Hypothalamus (tissue), 51 donors: Measurements from ENCODE around the gene CXCR6.
A peak's percentile ranks its signal among the peaks of the same experiment; 100 is the strongest.
"Not testable (repeated sequence)": the region's sequence is repeated elsewhere in the genome, so short reads cannot be mapped to it uniquely, and the experiment has no call there.

Experiments
- DNase-seq, 51 donors: peaks; one replicate each; lab custom pipeline; 2025; lab: John Stamatoyannopoulos, UW

The CXCR6 gene

DNA sequence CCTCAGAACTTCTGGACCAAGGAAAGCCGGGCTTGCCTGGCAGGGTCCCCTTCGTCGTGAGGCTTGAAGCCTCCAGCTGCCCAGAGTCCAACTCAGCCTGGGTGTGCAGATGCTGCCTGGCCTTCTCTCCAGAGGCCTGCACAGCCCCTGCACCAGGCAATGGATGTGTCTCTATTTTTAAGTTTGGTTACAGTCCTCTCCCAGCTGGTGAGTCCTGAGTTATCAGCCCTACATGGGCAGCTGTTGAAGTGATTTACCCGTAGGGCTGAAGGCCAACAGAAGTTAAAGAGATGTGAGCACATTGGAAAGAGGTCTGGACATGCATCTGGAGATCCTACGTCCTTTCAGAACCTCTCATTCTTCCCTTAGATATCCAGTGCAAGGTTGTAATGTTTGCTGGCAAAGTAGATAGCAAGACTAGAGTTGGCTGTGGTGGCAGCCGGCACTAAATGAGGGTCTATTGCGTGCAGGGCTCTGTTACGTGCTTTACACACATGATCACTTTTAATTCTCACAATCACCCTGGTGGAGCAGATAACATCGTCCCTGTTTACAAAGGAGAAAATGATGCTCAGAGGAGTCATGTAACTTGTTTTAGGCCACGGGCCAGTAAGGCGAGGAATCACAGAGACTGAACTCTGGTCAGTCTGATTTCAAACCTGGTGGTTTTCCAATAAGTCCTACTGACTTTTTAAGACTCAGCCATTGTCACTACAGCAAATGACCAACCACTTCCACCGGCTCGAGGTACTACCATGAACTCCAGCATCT, 42.5 kb downstream of the CXCR6 start:
- DNase-seq, result no peak

DNA sequence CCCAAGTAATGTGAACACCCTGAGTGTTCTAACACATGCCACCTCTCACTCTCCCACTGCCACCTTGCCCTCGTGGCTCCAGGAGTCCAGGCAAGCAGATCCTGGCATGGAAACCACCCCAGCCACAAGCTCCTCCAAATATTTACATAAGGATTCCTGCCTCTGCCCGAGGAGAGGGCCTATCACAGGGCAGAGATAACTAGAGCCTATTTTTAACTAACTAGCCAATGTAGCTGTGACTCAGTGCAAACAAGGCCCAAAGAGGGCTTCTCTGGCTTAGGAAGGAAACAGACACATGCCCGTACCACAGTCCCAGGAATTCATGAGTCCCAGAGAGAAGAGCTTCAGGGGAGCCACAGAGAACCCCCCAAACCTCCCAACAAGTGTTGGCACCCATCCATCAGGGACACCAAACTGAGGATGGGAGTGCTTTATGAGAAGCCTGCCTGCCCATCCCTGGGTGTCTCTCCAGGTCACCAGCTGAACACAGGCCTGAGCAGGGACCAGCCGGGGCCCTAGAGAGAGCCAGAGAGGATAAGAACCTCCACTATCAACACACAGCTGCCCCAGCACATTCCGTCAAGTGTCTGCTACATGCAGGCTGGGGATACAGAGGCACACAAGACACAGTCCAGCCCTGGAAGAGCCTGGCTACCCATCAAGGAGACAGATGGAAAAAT, 43.2 kb downstream of the CXCR6 start:
- DNase-seq, result no peak

DNA sequence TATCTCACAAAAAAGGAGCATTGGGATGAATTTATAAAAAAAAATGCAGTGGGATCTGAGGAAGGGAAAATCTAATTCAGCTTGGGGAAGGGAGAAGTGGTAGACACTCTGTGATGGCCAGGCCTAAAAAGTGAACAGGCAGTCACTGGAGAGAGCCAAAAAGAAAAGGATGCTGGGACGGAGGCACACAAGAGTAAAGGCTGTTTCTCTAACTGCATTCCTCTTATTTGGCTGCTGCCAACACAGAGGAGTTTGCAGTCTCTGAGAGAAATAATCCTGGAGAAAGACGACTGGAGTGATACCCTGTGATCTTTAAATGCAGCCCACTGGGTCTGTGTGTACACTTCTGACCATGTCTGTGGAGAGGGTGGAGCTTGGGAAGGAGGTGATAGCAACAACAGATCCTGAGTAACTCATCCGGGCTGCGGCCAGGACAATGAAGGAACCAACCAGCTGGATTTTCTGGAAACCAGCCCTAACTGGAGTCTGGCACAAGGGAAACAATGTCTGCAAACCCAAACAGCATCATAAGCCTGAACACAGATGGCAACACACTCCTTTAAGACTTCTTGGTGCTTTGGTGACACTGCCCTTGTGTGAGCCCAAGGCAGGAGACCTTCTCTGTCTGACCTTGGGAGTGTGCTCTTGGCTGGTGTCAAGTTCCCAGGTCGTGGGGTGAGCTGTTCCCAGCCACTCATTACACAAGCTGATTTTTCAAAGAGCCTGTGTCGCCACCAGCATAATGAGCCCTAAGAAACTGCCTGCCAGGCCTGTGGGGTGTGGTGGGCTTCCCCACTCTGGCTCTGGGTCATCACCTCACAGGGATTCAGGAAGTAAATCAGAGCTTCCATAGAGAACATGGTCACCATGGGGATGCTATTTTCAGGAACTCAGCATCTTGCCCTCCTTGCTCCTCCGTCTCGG, 44.4 kb downstream of the CXCR6 start:
- DNase-seq, result peak in 24 of 51 donors; percentile 15 to 73 (median 42)

DNA sequence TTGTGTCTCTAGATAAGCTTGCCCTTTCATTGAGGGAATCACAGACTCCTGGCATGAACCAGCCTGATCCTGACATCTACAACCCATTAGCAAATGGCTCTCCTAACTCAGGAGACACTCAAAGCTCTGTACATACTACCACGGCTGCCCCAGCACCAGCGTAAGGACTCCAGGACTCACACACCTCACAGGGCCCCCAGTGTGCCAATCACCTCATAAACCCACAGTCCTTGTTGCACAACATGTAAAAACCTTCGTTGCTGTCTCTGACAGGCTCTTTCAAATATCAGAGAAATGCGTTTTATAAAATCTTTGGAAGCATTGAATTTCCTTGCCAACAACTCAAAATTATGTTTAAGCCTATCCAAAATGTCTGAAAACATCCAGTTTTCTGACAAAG, 45.1 kb downstream of the CXCR6 start:
- no peak for DNase-seq

DNA sequence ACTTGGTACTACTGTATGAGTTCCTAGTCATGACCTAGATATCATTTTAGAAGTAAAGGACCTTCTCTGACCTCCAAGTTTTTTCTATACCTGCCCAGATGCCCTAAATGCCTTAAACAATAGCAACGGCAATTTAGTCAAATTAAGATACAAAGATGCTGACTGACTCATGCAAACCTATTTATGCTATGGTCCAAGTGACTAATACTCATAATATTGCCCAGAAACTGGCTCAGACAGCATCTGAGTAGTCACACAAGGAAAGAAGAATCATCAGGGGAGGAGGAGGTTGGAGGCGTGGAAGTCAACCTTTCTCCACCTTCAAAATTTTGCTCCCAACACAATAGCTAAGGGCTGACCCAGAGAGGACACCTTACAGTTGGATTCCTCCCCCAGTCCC, 45.5 kb downstream of the CXCR6 start:
- DNase-seq, result no peak

DNA sequence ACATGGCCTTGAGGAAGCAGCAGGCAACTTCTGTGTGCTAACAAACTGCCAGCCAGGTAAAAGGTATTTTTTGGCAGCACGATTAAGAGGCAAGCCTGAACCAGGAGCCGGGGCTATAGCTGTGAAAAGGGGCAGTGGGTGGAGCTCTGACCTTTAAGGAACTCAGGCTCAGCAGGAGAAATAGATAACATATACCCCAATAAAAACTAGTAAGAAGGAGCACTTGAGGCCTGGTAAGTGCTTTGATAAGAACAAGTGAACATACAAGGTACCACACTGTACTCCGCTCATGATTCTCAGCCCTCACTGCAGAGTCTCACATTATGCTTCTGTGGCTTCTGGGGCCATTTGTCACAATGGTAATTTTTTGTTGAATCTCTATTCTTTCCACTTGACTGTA, 46.9 kb downstream of the CXCR6 start:
- DNase-seq, result no peak

DNA sequence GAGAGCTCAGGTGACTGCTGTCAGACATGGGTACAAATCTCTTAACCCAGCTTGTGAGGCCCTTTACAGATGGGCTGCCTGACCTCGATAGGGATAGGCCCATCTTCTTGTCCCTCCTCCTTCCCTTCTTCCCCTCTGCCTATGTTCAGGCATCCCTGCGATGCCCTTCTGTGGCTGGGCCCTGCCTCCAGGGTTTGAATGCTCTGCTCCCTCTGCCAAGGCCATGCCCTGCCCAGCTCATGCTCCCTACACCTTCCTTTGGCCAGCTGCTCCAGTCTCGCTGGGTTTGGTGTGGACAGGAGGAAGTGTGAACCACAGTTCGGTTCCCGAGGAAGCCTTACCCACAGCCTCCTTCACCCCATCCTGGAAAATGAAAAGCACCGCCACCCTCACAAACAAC, 48.1 kb downstream of the CXCR6 start:
- DNase-seq, result no peak

DNA sequence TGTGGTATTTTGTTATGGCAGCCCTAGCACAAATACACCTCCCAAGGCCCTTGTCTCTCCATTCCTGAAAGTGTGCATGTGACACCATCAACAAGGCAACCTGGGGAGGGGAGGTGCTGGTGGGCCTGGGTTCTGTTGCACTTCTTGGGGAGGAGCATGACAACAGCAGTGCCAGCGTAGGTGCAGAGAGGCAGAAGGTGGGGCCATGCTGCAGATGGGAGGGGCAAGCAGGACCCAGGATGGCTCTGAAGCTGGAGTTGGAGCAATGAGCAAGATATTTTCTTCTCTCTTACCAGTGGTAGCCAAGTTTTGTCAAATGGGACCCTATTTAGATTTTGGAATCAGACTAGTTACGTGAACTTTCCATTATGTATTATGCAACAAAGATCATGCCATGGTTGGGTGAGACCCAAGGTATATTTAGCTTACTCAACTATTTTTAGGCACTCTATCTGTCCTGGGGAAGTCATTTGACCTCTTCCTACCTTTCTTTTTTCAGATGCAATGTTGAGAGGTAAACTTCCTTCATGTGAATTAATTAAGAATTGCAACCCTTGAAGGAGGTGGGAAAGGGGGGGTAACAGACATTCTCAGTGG, 49.0 kb downstream of the CXCR6 start:
- DNase-seq, result no peak

DNA sequence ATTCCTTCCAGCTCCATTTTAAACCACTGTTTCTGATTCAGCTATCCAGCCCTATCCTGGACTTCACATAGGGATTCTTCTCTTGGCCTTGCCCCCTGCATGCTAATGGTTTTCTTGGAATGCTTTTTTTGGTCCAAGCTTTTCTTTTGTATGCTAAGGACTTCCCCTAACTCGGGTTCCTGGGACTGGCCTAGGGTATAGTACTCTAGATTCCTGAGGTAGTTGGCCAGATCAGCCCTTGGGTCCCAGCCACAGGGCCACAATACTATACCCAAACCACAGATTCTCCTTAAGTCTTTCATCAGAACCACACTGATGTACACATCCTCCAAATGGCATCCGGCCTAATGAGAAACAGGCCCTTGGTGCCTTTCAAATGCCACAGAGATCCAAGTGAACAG, 49.6 kb downstream of the CXCR6 start:
- no peak for DNase-seq

DNA sequence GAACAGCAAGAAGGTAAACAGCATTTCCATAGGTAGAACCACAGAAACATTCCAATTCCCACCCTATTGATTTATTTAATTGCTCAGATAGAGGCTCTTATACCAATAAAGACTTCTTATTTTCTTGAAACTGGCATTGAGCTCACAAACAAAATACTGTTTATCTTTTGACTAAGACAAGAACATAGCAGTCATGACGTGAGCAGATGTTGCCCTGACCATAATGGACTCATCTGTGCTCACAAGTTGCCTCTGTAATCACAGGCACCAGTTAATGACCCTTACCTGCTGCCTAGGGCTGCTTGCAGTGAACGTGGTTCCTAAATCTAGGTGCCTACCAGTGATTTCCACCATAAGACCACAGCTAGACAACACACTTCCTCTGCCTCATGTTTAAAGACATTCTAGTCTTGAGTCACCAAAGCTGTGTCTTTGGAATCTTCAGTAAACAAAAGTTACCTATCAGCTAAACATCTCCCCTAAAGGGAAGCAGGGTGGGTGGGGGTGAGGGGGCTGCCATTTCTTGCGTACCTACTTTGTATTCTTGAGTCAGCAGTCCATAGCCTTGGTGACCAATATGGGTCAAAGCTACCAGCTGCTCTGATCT, 50.3 kb downstream of the CXCR6 start:
- DNase-seq, result no peak

DNA sequence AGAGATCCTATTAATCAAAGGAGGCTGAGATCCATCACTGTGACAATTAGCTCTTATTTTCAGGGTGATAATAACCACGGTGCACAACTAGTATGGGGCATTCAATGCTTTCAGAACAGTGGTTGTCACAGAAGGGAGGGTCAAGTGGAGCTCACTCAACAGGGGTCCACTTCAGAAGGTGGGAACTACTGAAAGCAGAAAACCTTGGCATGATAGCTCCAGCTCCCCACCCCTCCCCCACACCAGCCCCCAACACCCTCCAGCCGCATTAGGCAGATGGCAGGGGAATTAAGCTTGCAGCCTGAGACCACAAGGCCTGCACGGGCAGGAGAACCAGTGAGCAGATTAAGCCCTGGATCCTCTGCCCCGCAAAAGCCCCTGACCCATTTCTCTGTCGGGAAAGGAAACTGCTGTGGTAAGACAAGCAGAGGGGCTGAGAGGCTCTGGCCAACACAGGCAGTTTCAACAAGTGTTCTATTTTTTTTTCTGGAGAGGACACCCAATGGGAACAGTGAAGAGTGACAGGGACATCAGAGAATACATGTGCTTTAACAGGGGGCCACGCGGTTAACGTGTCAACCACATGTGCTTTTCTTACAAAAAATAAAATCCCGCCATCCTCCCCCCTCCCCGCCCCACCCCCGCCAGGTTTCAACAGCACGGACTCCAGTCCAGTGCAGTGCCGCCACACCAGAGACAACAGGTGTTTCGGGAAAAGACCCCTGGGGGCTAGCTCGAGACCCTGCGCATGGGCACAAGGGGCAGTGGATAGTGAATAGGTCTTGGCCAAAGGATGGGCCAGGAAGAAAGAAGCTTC, 51.4 kb downstream of the CXCR6 start:
- DNase-seq, result peak in 4 of 51 donors; percentile 18 to 45 (median 34)

DNA sequence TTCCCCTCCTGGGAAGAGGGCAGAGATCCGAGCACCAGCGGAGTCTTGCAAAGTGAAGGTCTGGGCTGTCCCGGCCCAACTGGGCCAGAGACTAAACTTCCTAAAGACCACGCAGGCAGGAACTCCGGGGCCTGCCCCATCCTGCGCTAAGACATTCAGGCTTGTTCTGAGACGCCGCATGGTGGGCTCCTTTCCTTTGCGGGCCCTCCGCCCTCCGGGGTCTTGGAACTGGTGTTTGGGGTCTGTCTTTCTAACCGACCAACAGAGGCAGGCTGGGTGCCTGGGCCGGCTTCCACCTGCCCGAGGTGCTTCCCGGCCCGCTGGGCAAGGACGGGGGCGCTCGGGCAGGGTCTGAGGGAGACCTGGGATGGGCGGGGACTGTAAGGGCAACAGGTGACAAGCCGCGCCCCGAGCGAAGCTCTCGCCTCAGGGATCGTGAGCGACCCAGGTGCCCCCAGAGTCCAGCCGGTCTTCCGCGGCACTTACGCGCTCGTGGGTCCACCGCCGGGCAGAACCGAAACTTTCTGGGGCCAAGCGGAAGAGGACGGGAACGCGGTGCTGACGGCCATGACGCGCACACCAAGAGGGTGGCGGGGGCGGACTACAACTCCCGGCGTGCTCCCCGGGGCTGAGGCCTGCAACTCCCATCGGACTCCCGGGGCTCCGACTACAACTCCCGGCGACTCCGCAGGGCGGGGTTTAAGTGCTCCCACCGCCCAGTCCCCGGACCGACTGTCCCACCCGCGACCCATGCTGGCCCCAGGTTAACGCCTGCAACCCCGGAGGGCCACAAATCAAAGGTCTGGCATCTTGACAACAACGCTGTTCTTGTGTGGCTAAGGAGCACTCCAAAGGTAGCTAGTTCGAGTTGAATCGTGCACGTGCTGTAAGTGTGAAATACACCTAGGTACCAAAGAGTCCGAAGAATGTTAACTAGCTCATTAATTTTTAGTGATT, 52.2 kb downstream of the CXCR6 start, which contains the start of gene FYCO1:
Gene FYCO1, minus strand, starts transcription at position 589 of the 957 bp plus-strand sequence. CDS start 10,914 bp downstream, outside the sequence.
- DNase-seq, result peak; percentile 35 to 95 (median 84)

DNA sequence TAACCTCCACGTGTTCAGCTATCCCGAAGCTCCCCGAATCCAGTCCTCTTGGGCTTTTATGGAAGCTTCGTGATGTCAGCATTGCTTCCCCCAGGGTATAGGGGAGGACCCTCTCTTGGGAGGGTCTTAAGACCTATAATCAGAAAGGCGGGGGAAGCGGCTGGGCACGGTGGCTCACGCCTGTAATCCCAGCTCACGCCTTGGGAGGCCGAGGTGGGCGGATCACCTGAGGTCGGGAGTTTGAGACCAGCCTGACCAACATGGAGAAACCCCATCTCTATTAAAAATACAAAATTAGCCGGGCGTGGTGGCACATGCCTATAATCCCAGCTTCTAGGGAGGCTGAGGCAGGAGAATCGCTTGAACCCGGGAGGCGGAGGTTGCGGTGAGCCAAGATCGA, 54.2 kb downstream of the CXCR6 start:
- DNase-seq, result not testable (repeated sequence)

DNA sequence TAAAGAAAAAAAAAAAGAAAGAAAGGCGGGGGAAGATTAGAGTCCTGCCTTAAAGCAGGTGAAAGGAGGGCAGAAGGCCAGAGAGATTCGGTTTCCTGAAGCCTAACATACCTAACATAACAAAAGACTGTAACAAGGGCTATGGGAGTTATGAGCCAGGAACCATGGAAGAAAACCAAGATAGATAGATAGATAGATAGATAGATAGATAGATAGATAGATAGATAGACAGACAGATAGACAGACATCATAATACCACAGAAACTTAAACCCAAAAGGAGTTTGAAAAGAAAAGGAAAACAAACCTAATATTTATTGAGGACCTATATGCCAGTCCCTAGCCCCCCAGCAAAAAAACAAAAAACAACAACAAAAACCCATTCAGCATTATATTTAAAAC, 54.7 kb downstream of the CXCR6 start:
- DNase-seq, result no peak
